ENCODE results near the gene ABCG1. TPM values are rescaled to one million over a fixed set of nuclear protein-coding genes. Genes with fewer than 3 reads are reported as not detected.
A peak's percentile ranks its signal among the peaks of the same experiment; 100 is the strongest.

The ABCG1 gene
- total RNA-seq, 4 donors from 2014 or later: 33.0 to 68.5 (median 40.8) TPM

DNA sequence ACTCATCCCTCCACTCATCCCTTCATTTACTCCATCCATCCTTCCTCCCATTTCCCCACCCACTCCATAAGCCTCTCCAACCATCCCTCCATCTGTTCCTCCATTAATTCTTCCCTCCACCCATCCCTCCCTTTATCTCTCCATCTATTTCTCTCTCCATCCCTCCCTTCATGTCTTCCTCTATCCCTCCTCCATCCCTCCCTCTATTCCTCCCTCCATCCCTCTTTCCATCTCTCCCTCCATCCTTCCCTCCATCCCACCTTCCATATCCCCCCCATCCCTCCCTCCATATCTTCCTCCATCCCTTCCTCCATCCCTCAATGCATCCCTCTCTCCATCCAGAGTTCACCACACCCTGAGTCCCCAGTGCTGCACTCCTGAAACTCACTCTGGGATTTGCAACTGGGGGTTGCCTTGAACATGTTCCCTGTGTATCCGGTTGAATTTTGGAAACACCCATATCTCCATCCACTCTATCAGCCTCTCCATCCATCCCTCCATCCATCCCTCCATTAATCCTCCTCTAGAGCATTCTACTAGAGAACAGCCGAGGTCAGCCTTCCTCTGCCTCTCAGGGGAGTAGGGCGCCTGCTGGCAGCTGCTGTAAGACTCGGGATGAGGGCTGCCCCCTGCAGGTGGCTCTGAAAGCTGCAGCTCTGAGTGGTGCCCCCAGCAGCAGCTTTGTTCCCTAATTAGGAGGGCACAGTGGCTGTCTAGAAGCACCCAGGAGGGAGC lies 39.4 kb downstream of the ABCG1 start:
- Histone ChIP-seq H3K27ac (no peak overlapping the region), H3K4me3 (no peak overlapping the region), H3K9me3 (no peaks in the 10 kb centered on the region), H3K27me3 (no peaks in the 10 kb centered on the region), H3K36me3 (no peaks in the 10 kb centered on the region), H3K4me1 (peaks cover 0 to 15% (median 3%) of the 10 kb centered on the region in 4 donors)
- peak; percentile 79 to 91 (median 82) for DNase-seq
- TF ChIP-seq CTCF (IDR thresholded peaks at IDR 0.05) (peak; percentile 83 to 94 (median 88)), POLR2A (IDR thresholded peaks at IDR 0.05) (no peak)

DNA sequence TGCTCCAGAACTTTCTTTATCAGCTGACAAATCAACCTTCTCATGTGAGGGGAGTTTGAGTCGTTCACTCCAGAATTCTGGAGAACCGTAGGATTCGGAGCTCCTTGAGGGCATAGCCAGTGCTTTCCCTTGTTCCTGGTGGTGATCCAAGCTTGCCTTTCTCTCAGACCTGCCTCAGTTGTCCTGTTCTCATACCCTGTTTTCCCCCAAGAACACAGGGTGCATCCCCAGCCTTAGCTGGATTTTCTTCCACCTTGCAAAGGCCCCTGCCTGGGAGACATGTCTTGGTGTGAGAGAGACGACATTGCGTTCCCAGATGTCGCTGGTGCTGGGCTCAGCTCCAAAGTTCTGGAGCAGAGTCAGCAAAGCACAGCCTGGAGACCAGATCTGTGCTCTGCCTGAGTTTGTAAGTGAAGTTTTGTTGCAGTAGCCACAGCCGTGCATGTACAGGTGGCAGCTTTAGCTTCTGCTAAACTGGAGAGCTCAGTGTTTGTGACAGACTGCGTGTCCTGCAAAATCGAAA lies 40.0 kb downstream of the ABCG1 start:
- H3K27me3 ChIP-seq: no peaks in the 10 kb centered on the region
- no peak for DNase-seq
- H3K9me3 ChIP-seq: no peaks in the 10 kb centered on the region
- no peaks in the 10 kb centered on the region for H3K36me3 ChIP-seq
- TF ChIP-seq CTCF (IDR thresholded peaks at IDR 0.05) (no peak), POLR2A (IDR thresholded peaks at IDR 0.05) (no peak)
- no peak overlapping the region for H3K4me3 ChIP-seq
- no peak overlapping the region for H3K27ac ChIP-seq
- H3K4me1 ChIP-seq: peaks cover 0 to 14% (median 3%) of the 10 kb centered on the region in 4 donors

DNA sequence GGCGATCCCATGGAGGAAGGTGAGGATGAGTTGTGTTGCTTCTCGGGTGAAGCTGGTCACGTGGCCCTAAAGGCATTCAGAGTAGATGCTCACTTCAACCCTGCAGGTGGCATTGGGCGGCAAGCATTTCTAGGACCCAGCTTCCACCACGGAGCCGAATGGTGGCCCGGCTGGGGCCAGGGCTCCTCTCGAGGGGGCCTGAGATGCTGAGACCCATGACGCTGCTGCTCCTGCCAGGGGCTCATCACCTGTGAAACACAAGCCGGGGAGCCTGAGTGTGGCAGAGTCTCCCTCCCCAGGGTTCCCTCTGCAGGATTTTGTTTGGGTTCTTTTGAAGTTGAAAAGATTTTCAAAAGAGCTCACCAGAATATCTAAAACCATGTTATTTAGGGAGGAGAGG lies 41.2 kb downstream of the ABCG1 start:
- Histone ChIP-seq H3K4me1 (peaks cover 0 to 7% (median 2%) of the 10 kb centered on the region in 4 donors), H3K4me3 (no peak overlapping the region), H3K27me3 (no peaks in the 10 kb centered on the region), H3K36me3 (no peaks in the 10 kb centered on the region), H3K27ac (no peak overlapping the region), H3K9me3 (no peaks in the 10 kb centered on the region)
- no peak for DNase-seq
- TF ChIP-seq CTCF (IDR thresholded peaks at IDR 0.05): no peak
- no peak for TF ChIP-seq POLR2A (IDR thresholded peaks at IDR 0.05)

DNA sequence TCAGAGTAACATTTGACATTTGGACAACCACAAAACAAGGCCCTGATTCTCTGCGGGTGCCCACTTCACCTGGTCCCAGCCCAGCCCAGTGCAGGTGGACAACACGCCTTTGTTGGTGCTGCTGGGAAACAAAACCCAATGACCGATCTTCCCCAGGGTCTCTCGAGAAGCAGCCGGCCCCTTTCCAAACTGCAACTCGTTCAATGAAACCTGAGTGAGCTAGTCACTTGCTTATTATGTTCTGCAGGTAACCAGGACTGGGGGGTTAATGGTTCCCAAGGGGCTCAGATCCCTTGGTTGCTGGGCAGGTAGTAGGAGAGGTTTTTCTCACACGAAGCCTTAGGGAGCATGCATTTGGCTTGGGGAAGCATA lies 42.9 kb downstream of the ABCG1 start:
- no peak for DNase-seq
- H3K27me3 ChIP-seq: no peaks in the 10 kb centered on the region
- H3K36me3 ChIP-seq: no peaks in the 10 kb centered on the region
- no peak for TF ChIP-seq CTCF (IDR thresholded peaks at IDR 0.05)
- no peak for TF ChIP-seq POLR2A (IDR thresholded peaks at IDR 0.05)
- H3K4me3 ChIP-seq: no peak overlapping the region
- peak overlapping the region in 2 of 4 donors; percentile 35 to 40 for H3K27ac ChIP-seq
- peaks cover 0 to 7% (median 2%) of the 10 kb centered on the region in 4 donors for H3K4me1 ChIP-seq
- no peaks in the 10 kb centered on the region for H3K9me3 ChIP-seq

DNA sequence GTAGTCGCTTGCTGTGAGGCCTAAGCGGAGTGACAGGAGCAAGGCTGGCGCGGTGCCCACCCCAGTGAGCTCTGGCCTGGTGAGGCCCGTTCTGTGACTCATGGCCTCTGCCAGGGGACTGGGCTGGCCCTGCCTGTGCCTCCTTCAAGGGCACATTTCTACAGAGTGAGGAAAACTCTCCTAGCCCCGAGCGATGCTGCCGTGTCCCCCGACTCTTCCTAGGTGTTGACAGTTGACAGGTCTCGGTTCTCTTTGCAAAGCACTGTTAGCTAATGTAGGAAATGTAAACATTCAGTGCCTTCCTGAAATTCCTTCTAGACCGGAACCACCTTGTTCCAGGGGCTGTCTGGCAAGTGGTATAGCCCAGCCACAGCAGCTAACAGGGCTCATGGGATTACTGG lies 43.9 kb downstream of the ABCG1 start:
- Histone ChIP-seq H3K27me3 (no peaks in the 10 kb centered on the region), H3K4me3 (no peak overlapping the region), H3K9me3 (no peaks in the 10 kb centered on the region), H3K4me1 (peaks cover 0 to 7% (median 3%) of the 10 kb centered on the region in 4 donors), H3K27ac (peak overlapping the region in 2 of 4 donors; percentile 43 to 46), H3K36me3 (no peaks in the 10 kb centered on the region)
- TF ChIP-seq POLR2A (IDR thresholded peaks at IDR 0.05): no peak
- TF ChIP-seq CTCF (IDR thresholded peaks at IDR 0.05): no peak
- no peak for DNase-seq

Data from Peyer's patch (tissue), 4 donors.